Islet precursor cell (in vitro differentiated cells): Measurements from ENCODE around the gene ZNF608.

Source experiments
- DNase-seq: peaks from one replicate; pipeline ENCODE4 v3.0.0-alpha.2; 2018

ZNF608 gene, protein sequence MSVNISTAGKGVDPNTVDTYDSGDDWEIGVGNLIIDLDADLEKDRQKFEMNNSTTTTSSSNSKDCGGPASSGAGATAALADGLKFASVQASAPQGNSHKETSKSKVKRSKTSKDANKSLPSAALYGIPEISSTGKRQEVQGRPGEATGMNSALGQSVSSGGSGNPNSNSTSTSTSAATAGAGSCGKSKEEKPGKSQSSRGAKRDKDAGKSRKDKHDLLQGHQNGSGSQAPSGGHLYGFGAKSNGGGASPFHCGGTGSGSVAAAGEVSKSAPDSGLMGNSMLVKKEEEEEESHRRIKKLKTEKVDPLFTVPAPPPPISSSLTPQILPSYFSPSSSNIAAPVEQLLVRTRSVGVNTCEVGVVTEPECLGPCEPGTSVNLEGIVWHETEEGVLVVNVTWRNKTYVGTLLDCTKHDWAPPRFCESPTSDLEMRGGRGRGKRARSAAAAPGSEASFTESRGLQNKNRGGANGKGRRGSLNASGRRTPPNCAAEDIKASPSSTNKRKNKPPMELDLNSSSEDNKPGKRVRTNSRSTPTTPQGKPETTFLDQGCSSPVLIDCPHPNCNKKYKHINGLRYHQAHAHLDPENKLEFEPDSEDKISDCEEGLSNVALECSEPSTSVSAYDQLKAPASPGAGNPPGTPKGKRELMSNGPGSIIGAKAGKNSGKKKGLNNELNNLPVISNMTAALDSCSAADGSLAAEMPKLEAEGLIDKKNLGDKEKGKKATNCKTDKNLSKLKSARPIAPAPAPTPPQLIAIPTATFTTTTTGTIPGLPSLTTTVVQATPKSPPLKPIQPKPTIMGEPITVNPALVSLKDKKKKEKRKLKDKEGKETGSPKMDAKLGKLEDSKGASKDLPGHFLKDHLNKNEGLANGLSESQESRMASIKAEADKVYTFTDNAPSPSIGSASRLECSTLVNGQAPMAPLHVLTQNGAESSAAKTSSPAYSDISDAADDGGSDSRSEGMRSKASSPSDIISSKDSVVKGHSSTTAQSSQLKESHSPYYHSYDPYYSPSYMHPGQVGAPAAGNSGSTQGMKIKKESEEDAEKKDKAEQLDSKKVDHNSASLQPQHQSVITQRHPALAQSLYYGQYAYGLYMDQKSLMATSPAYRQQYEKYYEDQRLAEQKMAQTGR (N-terminal part only)

GRCh38 chr5:124745928-124746915 is at the start of gene ZNF608:
Gene ZNF608 (minus strand): TSS chr5:124746639. CDS start chr5:124744989, 1,650 bp downstream.
- DNase-seq = peak; percentile 73

GRCh38 chr5:124795829-124796228 is 49.4 kb upstream of the ZNF608 start:
- no peak for DNase-seq

DNA sequence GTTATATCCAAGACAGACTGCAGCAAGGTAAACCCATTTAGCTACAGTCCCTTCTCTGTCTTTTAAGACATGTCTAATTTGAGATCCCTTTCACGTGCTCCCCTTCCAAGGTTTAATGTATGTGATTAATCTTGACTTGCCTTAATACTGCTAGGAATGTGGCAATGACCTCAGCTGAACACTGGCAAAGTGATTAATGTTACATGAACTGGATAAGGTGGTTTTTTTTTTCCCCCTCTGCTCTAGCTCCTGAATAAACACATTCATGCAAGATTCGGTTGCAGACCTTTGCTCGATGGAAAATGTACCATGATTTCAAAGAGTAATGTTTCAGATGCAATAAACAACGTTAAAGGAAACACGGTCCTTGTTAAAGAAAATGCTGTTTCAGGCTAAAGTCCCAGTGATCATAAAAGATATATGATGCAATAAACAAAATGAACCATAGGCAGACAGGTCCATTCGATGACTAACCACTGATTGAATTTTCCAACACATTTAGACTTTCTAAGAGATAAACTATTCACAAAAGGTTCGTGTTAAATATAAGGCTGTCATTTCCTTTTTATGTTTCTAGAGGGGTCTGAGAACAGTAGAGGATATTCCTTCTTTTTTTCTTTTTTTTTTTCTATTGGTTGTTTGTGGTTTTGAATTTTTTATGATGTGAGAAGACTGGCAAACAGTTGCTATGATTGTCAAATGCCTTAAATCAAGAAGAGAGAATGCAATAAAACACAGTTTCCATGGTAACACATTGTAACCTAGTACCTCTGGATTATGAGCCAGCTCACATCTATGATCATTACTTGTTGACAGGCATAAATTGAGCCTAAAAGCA is 44.7 kb upstream of the ZNF608 start:
- no peak for DNase-seq

GRCh38 chr5:124790301-124790894 is 44.0 kb upstream of the ZNF608 start:
- no peak for DNase-seq

- no peak for DNase-seq
Measured at GRCh38 chr5:124789104-124789605, 42.7 kb upstream of the ZNF608 start.

DNA sequence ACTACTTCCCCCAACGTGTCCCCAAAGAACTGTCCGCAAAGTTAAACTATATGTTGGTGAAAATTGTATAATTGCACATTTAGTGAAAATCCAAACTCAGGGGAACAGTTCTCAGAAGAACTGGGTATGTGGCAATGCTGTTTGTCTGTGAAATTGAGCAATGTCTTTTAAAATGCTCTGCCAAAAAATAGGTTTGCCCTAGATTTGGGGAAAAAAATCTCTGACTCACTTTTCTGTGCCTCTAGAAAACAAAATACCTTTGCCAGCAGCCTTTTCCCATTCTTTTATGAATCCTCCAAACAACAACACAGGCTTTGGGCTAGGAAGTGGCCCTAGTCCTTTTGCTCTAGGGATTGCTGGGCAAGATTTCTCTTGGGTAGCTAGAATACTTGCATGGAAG is 37.4 kb upstream of the ZNF608 start:
- no peak for DNase-seq

- no peak for DNase-seq
Measured at GRCh38 chr5:124783285-124783684, 36.8 kb upstream of the ZNF608 start.

DNA sequence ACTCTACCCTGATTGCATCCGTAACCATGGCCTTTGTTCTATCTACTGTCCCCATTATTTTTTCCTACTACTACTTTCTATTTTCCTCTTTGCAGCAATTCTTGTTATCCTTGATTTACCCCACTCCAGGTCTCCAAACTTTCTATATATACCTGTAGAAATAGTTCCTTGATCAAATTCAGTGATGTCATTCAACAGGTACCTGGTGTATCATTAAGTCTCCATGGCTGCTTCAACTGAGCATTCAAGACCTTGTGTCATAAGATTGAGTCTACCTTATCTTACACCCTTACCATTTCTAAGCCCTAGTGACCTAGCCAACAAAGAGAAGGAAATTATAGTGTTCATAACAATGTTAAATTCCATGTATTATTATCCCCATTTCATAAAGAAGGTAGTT is 35.8 kb upstream of the ZNF608 start:
- DNase-seq = no peak

DNA sequence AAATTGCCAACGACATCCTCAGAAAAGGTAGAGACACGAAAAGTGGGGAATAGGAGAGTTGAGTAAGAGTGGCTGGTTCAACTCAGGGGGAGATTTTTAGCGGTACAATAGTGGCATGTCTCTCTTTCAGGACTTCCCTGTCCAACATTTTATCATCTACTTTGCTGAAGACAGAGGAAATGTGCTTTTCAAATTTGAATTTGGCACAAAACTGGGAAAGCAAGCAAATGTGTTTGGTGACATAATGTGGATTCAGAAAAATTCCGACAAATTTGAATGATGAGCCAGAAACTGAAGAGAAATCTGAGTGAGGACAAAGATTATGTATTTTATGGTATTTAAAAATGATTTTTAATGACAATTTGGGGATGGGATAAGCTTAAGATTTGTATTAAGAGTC is 33.6 kb upstream of the ZNF608 start:
- no peak for DNase-seq

DNA sequence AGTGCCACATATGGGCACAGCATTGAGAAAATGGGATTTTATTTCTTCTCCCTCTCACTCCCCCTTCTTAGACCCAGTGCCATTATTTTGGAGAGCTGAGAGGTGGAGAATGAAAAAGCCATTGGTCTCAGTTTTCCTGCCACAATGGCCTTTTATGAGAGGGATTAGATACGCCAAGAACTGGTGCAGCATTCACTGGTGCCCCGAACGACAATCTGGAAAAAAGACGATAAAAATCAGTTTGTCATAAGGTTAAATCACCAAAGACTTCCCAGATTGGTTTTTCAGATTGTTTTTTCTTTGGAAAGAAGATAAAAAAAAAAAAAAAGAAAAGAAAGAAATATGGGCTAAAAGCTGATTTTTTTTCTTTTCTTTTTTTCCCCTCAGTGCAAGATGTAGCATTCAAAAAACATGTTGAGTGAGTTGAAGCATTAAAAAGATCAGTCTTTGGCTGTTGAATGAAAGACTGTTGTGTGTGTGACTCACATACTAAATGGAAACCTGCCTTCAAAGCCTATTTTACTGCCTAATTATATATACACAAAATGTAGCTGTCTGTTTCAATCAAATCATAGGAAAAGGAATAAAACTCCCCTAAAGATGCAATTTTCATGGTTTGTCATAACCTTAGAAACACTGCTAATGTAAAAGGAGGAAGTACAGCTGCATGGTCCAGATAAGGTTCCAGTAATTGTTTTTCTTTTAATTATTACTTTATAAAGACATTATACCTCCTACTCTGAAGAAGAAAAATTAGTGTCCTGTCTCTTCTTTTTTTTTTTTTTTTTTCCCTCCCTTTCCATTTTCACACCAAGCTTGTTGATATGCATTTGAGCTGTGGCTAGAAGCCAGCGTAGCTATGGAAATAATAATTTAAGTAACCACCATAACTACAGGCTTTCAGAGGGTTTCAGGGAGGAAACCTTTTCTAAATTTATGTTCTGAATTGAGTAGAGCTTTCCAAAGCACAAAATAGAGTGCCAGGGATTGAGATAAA is 27.2 kb upstream of the ZNF608 start:
- DNase-seq = no peak

- DNase-seq = no peak
Measured at GRCh38 chr5:124772457-124773200, 26.2 kb upstream of the ZNF608 start.

- DNase-seq = no peak
Measured at GRCh38 chr5:124771761-124772160, 25.3 kb upstream of the ZNF608 start.

- DNase-seq = no peak
Measured at GRCh38 chr5:124764992-124765611, 18.7 kb upstream of the ZNF608 start.

- DNase-seq = no peak
Measured at GRCh38 chr5:124764585-124764984, 18.1 kb upstream of the ZNF608 start.

DNA sequence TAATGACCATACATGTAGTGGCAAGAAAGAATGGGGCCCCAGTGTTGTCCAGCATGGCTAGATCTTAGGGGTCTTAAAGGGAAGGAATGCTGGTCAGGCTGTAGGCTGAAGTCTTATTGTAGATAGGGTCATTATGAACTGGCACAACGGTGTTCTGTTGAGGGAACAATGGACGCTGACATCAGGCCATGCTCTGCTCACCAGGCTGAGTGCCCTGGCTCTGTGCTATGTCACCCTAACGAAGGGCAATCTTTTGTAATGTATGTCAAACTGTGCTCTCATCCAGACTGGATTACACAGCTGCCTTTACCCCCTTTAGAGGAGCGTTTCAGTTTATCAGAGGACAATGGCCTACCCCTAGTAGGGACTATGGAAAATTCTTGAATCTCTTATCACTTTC is 14.6 kb upstream of the ZNF608 start:
- no peak for DNase-seq

DNA sequence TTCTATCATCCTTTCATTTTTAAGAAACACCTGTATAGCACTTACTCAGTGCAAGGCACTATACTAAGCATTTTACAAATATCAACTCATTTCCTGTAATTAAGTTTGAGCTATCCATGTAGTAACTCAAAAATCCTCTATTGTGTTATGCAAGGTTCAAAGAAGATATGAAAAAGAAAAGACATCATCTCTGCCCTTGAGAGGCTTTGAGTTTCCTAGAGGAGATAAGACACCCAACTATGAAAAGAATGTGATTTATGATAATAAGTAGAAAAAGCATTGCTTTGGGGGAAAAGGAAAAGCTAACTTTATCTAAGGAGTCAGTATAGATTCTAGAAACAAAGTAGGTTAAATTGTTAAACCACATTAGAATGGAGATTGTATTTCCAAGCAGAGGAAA is 14.2 kb upstream of the ZNF608 start:
- DNase-seq = no peak

- DNase-seq = peak; percentile 68
Measured at GRCh38 chr5:124755565-124755964, 9.1 kb upstream of the ZNF608 start.

DNA sequence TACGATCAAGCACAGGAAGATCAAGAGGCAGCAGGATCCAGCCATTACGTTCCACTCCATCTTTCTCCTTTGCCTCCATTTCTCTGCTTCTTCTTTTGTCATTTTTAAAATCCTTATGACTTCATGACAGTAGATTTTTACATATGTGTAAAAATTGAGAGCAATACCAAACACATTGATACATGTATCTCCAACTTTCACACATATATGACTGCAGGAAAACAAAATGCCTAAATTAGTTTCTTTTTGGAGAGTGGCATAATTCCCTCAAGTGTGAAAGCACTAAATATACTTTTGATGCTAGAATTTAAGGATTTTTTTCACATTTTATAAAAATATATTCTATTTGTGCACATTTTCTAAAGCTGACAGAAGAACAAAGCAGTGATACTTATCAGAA is 8.6 kb upstream of the ZNF608 start:
- no peak for DNase-seq
